ENCODE data around the gene PREX1. TPM values are rescaled to one million over a fixed set of nuclear protein-coding genes. Genes with fewer than 3 reads are reported as not detected.

PREX1 gene
- total and polyA plus RNA-seq, 3 donors from 2014 or later, result 18.0 to 36.5 (median 27.1) TPM

DNA sequence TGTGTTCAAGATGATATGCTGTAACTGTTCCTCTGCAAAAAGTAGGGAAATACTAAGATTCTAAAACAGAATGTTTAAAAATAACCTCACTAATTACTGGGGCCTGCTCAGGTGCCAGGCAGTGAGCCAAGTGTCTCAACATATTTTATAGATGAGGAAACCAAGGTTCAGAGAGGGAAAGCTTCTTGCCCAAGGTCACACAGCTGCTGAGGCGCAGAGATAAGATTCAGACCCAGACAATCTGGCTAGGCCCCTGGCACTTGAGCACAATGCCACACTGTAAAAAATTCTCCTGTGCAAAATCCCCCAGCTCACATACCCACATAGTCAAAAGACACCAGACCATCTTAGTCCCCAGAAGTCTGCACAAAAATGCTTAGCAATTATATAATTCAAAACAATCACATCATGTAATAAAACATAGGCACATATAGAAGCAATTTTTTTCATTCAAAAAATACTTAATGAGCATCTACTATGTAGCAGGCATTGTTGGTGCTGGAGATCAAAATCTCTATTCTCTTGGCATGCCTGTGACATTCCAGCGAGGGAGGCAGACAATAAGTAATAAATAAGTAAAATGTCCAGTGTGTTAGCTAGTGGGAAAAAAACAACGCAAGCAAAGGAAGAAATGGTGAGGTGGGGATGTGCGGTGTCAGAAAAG lies 10.3 kb downstream of the PREX1 start:
- 70 to 73% methylated on average over 4 of the region's 4 CpGs for WGBS, 2 donors
- H3K4me1 ChIP-seq, result no peaks in the 10 kb centered on the region
- no peak for DNase-seq
- TF ChIP-seq POLR2A (IDR thresholded peaks at IDR 0.05) (no peak), CTCF (IDR thresholded peaks at IDR 0.05) (no peak)
- no peak overlapping the region for H3K4me3 ChIP-seq
- H3K36me3 ChIP-seq (ENCODE audit: low read depth, missing control alignments), result no peaks in the 10 kb centered on the region
- intact Hi-C loops (cut with DNase I; ENCODE audit: low total_unique reads), result no loop called here
- H3K27me3 ChIP-seq, result no peaks in the 10 kb centered on the region
- H3K27ac ChIP-seq, result no peak overlapping the region
- H3K9me3 ChIP-seq, result no peaks in the 10 kb centered on the region

GRCh38 chr20:48816282-48817205 lies 11.3 kb downstream of the PREX1 start:
- Histone ChIP-seq H3K4me1 (no peaks in the 10 kb centered on the region), H3K27me3 (no peaks in the 10 kb centered on the region), H3K27ac (no peak overlapping the region), H3K36me3 (ENCODE audit: low read depth, missing control alignments) (no peaks in the 10 kb centered on the region), H3K4me3 (no peak overlapping the region), H3K9me3 (no peaks in the 10 kb centered on the region)
- 88 to 90% methylated on average over 14 of the region's 14 CpGs for WGBS, 2 donors
- TF ChIP-seq CTCF (IDR thresholded peaks at IDR 0.05), result no peak
- TF ChIP-seq POLR2A (IDR thresholded peaks at IDR 0.05), result no peak
- no peak for DNase-seq
- intact Hi-C loops (cut with DNase I; ENCODE audit: low total_unique reads), result no loop called here

DNA sequence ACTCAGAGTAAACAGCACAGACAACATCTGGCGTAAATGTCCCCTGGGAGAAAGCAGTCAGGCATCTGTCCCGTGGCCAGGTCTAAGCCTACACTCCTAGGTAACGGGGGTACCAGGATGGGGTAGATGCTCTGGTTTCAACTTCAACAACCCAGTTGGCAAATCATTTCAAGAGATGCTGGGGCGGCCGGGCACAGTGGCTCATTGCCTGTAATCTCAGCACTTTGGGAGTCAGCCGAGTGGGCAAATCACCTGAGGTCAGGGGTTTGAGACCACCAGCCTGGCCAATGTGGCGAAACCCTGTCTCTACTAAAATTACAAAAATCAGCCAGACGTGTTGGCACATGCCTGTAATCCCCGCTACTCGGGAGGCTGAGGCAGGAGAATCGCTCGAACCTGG lies 12.3 kb downstream of the PREX1 start:
- no peaks in the 10 kb centered on the region for H3K4me1 ChIP-seq
- H3K36me3 ChIP-seq (ENCODE audit: low read depth, missing control alignments), result no peaks in the 10 kb centered on the region
- 90 to 92% methylated on average over 12 of the region's 12 CpGs for WGBS, 2 donors
- H3K4me3 ChIP-seq, result no peak overlapping the region
- no peaks in the 10 kb centered on the region for H3K27me3 ChIP-seq
- TF ChIP-seq POLR2A (IDR thresholded peaks at IDR 0.05), result no peak
- no peak for TF ChIP-seq CTCF (IDR thresholded peaks at IDR 0.05)
- H3K27ac ChIP-seq, result no peak overlapping the region
- no peaks in the 10 kb centered on the region for H3K9me3 ChIP-seq
- DNase-seq, result no peak
- intact Hi-C loops (cut with DNase I; ENCODE audit: low total_unique reads), result no loop called here

GRCh38 chr20:48814633-48815032 lies 13.2 kb downstream of the PREX1 start:
- no peaks in the 10 kb centered on the region for H3K9me3 ChIP-seq
- no peak for DNase-seq
- 89 to 95% methylated on average over 5 of the region's 5 CpGs for WGBS, 2 donors
- H3K36me3 ChIP-seq (ENCODE audit: low read depth, missing control alignments), result no peaks in the 10 kb centered on the region
- no peaks in the 10 kb centered on the region for H3K27me3 ChIP-seq
- no peaks in the 10 kb centered on the region for H3K4me1 ChIP-seq
- intact Hi-C loops (cut with DNase I; ENCODE audit: low total_unique reads), result no loop called here
- TF ChIP-seq CTCF (IDR thresholded peaks at IDR 0.05), result no peak
- TF ChIP-seq POLR2A (IDR thresholded peaks at IDR 0.05), result no peak
- H3K27ac ChIP-seq, result no peak overlapping the region
- H3K4me3 ChIP-seq, result no peak overlapping the region
